MM.1S (cell line): ENCODE measurements around the gene HASPIN.

Experiments used
- DNase-seq: peaks from one replicate; pipeline ENCODE4 v3.0.0-alpha.2; 2015
- H2AFZ ChIP-seq: fragments of 300-600 bp; sonication (generic); 2 replicates; pipeline ENCODE4 v1.6.0; 2016; ENCODE audit warnings: antibody characterized with exemption, low read length
- H3F3A ChIP-seq: fragments of 300-600 bp; sonication (generic); 2 replicates; pipeline ENCODE4 v1.6.1; 2016; ENCODE audit warnings: mild to moderate bottlenecking, antibody characterized with exemption, low read length, moderate library complexity, mixed read lengths; ENCODE audit not compliant: insufficient read depth
- H3K27ac ChIP-seq: fragments of 300-600 bp; sonication (generic); 2 replicates; pipeline ENCODE4 v1.5.1; 2016; ENCODE audit warnings: mild to moderate bottlenecking, low read length
- H3K27me3 ChIP-seq: fragments of 300-600 bp; sonication (generic); replicated peaks from 2 replicates; pipeline ENCODE4 v1.6.0; 2016; ENCODE audit warnings: low read length; ENCODE audit not compliant: insufficient read depth
- H3K36me3 ChIP-seq: fragments of 300-600 bp; sonication (generic); replicated peaks from 2 replicates; pipeline ENCODE4 v1.6.1; 2016; ENCODE audit warnings: mild to moderate bottlenecking, low read length, mixed read lengths; ENCODE audit not compliant: insufficient read depth
- H3K4me1 ChIP-seq: fragments of 300-600 bp; sonication (generic); 2 replicates; pipeline ENCODE4 v1.6.1; 2016; ENCODE audit warnings: low read length, mixed read lengths
- H3K4me2 ChIP-seq: fragments of 300-600 bp; sonication (generic); 2 replicates; pipeline ENCODE4 v1.6.0; 2016; ENCODE audit warnings: low read depth, low read length
- H3K4me3 ChIP-seq: fragments of 300-600 bp; sonication (generic); 2 replicates; pipeline ENCODE4 v1.5.1; 2016; ENCODE audit warnings: low read length, mixed read lengths
- H3K79me2 ChIP-seq: fragments of 300-600 bp; sonication (generic); 2 replicates; pipeline ENCODE4 v1.6.1; 2016; ENCODE audit warnings: mixed run types, low read length, mixed read lengths
- H3K9ac ChIP-seq: fragments of 300-600 bp; sonication (generic); 2 replicates; pipeline ENCODE4 v1.6.1; 2016; ENCODE audit warnings: low read length, mixed read lengths
- H3K9me2 ChIP-seq: fragments of 300-600 bp; sonication (generic); replicated peaks from 2 replicates; pipeline ENCODE4 v1.6.1; 2016; ENCODE audit warnings: mild to moderate bottlenecking, low read length, mixed read lengths; ENCODE audit not compliant: insufficient read depth
- H3K9me3 ChIP-seq: fragments of 300-600 bp; sonication (generic); replicated peaks from 2 replicates; pipeline ENCODE4 v1.6.1; 2016; ENCODE audit warnings: mild to moderate bottlenecking, low read length, mixed read lengths; ENCODE audit not compliant: insufficient read depth
- H4K20me1 ChIP-seq: fragments of 300-600 bp; sonication (generic); 2 replicates; pipeline ENCODE4 v1.6.1; 2016; ENCODE audit warnings: mild to moderate bottlenecking, low read length, moderate library complexity, mixed read lengths; ENCODE audit not compliant: insufficient read depth
- CTCF ChIP-seq: fragments of 300-600 bp; sonication (generic); IDR thresholded peaks from 2 replicates; pipeline ENCODE4 v1.5.1; 2016; ENCODE audit warnings: antibody characterized with exemption, low read length, mixed read lengths
- EZH2 ChIP-seq: fragments of 300-600 bp; sonication (generic); optimal IDR thresholded peaks from 2 replicates; pipeline ENCODE3; 2017; ENCODE audit warnings: low read depth, mild to moderate bottlenecking, antibody characterized with exemption, low read length, mixed read lengths
- EZH2phosphoT487 ChIP-seq: fragments of 300-600 bp; sonication (generic); IDR thresholded peaks from 2 replicates; pipeline ENCODE4 v1.6.1; 2018; ENCODE audit warnings: antibody characterized with exemption, low read length

The HASPIN gene

GRCh38 chr17:3695129-3695722 lies 28.5 kb upstream of the HASPIN start:
- peak; percentile 24 for DNase-seq
- Histone ChIP-seq H3K27me3 (no peaks in the 10 kb centered on the region), H4K20me1 (no peaks in the 10 kb centered on the region), H3K4me3 (peak overlapping the region; percentile 95), H3K36me3 (no peaks in the 10 kb centered on the region), H3K27ac (peak overlapping the region; percentile 35; the same call in 1 of the 2 replicates), H3K9me3 (no peaks in the 10 kb centered on the region), H3K4me2 (peak overlapping the region; percentile 94), H3K79me2 (peaks cover 49% of the 10 kb centered on the region), H3F3A (no peaks in the 10 kb centered on the region), H3K9me2 (no peaks in the 10 kb centered on the region), H3K9ac (peak overlapping the region; percentile 77), H3K4me1 (0 out of 2 replicates have a peak, but pooled peaks cover 3% of the 10 kb centered on the region), H2AFZ (peak overlapping the region; percentile 80)
- no peak for TF ChIP-seq CTCF
- no peak for TF ChIP-seq EZH2phosphoT487
- TF ChIP-seq EZH2, result no peak

GRCh38 chr17:3695723-3696411 lies 27.8 kb upstream of the HASPIN start, which contains the start of gene P2RX5:
Gene P2RX5, minus strand, starts transcription at chr17:3696155. Its CDS starts 150 bp downstream, at chr17:3696005.
- H3K4me3 ChIP-seq, result peak within 1 kb of the TSS; percentile 95
- H2AFZ ChIP-seq, result peak within 1 kb of the TSS; percentile 85
- H3K27me3 ChIP-seq, result no peaks in the 10 kb centered on the region
- peak within 1 kb of the TSS; percentile 94 for H3K4me2 ChIP-seq
- no peaks in the 10 kb centered on the region for H3K9me3 ChIP-seq
- H3K4me1 ChIP-seq, result 0 out of 2 replicates have a peak, but pooled peaks cover 3% of the 10 kb centered on the region
- H3K79me2 ChIP-seq, result peaks cover 47% of the 10 kb centered on the region
- peak within 1 kb of the TSS; percentile 35; the same call in 1 of the 2 replicates for H3K27ac ChIP-seq
- H4K20me1 ChIP-seq, result no peaks in the 10 kb centered on the region
- H3K36me3 ChIP-seq, result no peaks in the 10 kb centered on the region
- no peaks in the 10 kb centered on the region for H3K9me2 ChIP-seq
- no peaks in the 10 kb centered on the region for H3F3A ChIP-seq
- H3K9ac ChIP-seq, result peak within 1 kb of the TSS; percentile 77
- no peak for TF ChIP-seq CTCF
- no peak for TF ChIP-seq EZH2phosphoT487
- DNase-seq, result peak; percentile 65

GRCh38 chr17:3697103-3697476 lies 26.6 kb upstream of the HASPIN start:
- Histone ChIP-seq H3K9me3 (no peaks in the 10 kb centered on the region), H3K4me3 (no peak overlapping the region), H3K36me3 (no peaks in the 10 kb centered on the region), H2AFZ (no peak overlapping the region), H3K79me2 (peaks cover 36% of the 10 kb centered on the region), H4K20me1 (no peaks in the 10 kb centered on the region), H3K27ac (no peak overlapping the region), H3K4me1 (0 out of 2 replicates have a peak, but pooled peaks cover 3% of the 10 kb centered on the region), H3K27me3 (no peaks in the 10 kb centered on the region), H3F3A (no peaks in the 10 kb centered on the region), H3K9ac (no peak overlapping the region), H3K4me2 (no peak overlapping the region), H3K9me2 (no peaks in the 10 kb centered on the region)
- DNase-seq, result no peak
- TF ChIP-seq CTCF (no peak), EZH2phosphoT487 (no peak), EZH2 (no peak)
